HG03354 (cell line): ENCODE measurements around the gene KMT5B.

Experiments used
- ATAC-seq: cut with Tn5 transposase; IDR thresholded peaks from one replicate; pipeline ENCODE4 v1.9.1; 2021; ENCODE audit warnings: mild to moderate bottlenecking; ENCODE audit not compliant: unreplicated experiment, poor library complexity, severe bottlenecking

Gene KMT5B

GRCh38 chr11:68221406-68221805 lies 8.3 kb upstream of the KMT5B start:
- no peak for ATAC-seq

GRCh38 chr11:68216171-68216938 lies 3.3 kb upstream of the KMT5B start:
- ATAC-seq, result no peak

- ATAC-seq, result no peak
Observed at GRCh38 chr11:68215524-68216170, 2.6 kb upstream of the KMT5B start.

DNA sequence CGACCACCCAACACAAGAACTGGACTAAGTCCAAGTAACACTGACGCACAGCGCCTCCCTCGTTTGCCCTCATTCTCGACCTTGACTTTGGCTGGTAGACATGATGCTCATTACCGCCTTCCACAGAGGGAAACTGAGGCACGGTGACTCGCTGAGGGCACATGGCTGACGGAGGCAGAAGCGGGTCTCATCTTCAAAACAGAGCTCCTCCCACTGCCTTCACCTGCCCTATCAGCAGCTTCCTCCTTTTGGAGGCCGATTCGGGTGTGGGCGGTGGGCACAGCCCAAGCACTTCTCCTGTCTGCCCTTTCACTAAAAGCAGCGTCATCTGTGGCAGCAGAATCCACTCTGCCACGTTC lies 2.0 kb upstream of the KMT5B start:
- ATAC-seq, result no peak

GRCh38 chr11:68214173-68215086 lies 1.3 kb upstream of the KMT5B start:
- no peak for ATAC-seq

GRCh38 chr11:68213555-68214172 lies 568 bp upstream of the KMT5B start:
- peak; percentile 47 for ATAC-seq

GRCh38 chr11:68212421-68213134 lies 518 bp downstream of the KMT5B start:
- ATAC-seq, result peak; percentile 65

- ATAC-seq, result no peak
Observed at GRCh38 chr11:68211546-68211945, 1.6 kb downstream of the KMT5B start.

DNA sequence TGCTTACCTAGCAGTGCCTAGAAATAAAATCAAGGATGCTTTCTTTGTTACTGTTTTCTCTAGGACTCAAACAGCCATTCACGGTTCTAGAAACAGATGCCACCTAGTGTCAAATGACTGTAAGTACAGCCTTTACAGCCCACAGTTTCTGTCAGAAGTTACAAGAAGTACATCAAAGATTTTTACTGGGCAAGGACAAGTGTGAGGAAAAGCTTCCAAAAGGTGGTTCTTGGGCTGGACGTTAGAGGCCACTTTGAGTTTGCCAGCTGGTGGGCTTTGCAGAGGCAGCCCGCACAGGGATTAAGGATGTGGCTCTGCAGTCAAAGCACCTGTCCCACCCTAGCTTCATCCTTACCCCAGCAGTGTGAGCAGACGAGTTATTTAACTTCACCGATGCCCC lies 6.9 kb downstream of the KMT5B start:
- no peak for ATAC-seq

DNA sequence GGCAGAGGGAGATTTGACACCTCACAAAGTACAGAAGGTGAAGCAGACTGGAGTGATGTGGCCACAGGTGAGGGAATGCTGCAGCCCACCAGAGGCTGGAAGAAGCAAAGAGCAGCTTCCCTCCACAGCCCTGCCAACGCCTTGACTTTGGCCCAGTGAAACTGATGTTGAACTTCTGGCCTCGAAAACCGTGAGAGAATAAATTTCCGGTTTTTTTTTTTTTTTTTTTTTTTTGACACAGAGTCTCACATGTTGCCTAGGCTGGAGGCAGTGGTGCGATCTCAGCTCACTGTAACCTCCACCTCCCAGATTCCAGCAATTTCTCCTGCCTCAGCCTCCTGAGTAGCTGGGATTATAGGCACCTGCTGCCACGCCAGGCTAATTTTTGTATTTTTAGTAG lies 8.7 kb downstream of the KMT5B start:
- ATAC-seq, result no peak

DNA sequence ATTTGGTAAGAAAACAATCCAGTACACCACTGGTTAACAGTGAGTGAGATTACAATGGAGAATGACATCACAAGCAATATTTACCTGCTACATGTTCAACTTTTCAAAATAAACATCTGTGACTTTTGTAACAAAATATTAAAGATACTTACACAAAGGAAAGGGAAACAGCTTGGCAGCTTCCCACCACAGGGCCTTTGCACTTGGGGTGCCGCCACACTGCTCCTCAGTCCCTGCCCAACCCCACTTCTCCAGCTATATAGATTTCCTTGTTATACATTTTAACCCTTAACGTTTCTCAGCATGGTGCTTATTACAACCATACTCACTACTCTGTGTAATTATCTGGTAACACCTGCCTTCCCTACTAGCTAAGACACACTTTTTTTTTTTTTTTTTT lies 10.9 kb downstream of the KMT5B start:
- ATAC-seq, result no peak

- ATAC-seq, result no peak
Observed at GRCh38 chr11:68201492-68201891, 11.6 kb downstream of the KMT5B start.

- no peak for ATAC-seq
Observed at GRCh38 chr11:68200639-68201038, 12.5 kb downstream of the KMT5B start.

DNA sequence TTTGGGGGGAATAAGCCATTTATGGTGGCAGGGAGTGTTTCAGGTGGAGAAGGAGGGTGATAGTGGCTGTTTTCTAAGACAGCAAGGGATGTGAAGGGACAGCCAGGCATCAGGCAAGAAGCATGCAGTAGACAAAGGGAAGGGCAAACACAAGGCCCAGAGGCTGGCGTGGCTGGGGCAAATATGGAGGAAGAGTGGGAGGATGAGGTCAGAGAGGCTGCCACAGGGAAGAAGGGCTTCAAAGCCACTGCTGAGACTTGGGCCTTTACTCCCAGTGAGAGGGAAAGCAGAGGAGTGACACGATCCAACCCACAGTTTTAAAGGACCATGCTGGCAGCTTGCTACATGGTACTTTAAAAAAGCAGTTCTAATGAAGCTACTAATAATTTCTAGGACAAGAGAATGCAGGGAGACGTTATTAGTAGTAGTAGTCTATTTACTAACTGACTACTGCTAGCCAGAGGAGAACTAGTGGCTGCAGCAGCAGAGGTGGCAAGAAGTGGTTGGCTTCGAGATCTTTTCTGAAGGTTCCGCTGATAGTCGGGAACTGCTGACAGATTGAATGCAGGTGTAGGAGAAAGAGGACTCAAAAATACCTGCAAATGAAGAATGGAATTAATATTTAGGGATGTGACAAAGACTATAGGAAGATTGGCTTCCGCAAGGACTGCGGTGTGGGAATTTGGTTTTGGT lies 13.7 kb downstream of the KMT5B start:
- ATAC-seq, result no peak

DNA sequence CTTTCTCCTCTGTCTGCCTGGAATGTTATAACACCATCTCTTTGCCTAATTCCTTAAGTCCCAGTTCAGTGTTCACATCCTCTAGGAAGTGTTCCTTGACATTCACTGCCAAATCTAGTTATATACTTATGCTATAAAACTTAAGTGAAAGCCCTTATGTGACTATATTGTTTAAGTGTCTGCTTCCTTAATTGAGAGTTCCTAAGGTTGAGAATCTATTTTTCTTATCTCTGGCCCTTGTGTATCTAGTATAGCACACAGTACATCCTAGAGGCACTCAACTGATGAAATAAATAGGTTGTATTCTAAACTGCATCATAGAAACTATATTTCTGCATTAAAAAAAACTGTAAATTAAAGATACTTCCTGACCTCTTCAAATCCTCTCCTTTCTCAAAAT lies 16.9 kb downstream of the KMT5B start:
- ATAC-seq, result no peak

GRCh38 chr11:68194675-68195294 lies 18.3 kb downstream of the KMT5B start:
- no peak for ATAC-seq

- no peak for ATAC-seq
Observed at GRCh38 chr11:68193018-68193417, 20.1 kb downstream of the KMT5B start.
